ENCODE results near the gene LIAS.
"Not testable (repeated sequence)": the region's sequence is repeated elsewhere in the genome, so short reads cannot be mapped to it uniquely, and the experiment has no call there.

DNA sequence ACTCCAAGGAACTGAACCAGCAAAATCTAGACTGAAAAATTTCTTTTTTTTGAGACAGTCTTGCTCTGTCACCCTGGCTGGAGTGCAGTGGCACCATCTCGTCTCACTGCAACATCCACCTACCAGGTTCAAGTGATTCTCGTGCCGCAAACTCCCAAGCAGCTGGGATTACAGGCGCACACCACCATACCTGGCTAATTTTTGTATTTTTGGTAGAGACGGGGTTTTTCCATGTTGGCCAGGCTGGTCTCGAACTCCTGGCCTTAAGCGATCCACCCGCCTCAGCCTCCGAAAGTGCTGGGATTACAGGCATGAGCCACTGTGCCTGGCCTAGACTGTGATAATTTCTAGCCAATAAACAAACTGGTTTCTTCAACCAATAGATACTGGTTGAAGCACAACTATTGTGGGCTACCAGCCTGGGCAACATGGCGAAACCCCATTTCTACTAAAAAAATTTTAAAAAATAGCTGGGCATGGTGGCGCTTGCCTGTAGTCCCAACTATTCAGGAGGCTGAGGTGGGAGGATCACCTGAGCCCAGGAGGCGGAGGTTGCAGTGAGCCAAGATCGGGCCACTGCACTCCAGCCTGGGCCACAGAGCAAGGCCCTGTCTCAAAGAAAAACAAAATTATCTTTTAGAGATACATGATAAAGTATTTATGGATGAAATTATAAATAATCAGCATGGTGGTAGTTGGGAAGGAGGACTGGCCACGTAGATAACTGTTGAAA, 57.0 kb downstream of the LIAS start:
- TF ChIP-seq POLR2A (IDR thresholded peaks at IDR 0.05; ENCODE audit: borderline replicate concordance, extremely low read depth, insufficient read depth, insufficient read length); SP1 (IDR thresholded peaks at IDR 0.05; ENCODE audit: low read depth): not testable (repeated sequence)
- TF ChIP-seq, protein P1, sequence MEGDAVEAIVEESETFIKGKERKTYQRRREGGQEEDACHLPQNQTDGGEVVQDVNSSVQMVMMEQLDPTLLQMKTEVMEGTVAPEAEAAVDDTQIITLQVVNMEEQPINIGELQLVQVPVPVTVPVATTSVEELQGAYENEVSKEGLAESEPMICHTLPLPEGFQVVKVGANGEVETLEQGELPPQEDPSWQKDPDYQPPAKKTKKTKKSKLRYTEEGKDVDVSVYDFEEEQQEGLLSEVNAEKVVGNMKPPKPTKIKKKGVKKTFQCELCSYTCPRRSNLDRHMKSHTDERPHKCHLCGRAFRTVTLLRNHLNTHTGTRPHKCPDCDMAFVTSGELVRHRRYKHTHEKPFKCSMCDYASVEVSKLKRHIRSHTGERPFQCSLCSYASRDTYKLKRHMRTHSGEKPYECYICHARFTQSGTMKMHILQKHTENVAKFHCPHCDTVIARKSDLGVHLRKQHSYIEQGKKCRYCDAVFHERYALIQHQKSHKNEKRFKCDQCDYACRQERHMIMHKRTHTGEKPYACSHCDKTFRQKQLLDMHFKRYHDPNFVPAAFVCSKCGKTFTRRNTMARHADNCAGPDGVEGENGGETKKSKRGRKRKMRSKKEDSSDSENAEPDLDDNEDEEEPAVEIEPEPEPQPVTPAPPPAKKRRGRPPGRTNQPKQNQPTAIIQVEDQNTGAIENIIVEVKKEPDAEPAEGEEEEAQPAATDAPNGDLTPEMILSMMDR (IDR thresholded peaks at IDR 0.05 in 2 of 3, conservative IDR thresholded peaks at IDR 0.05 in 1 of 3; ENCODE audit: borderline replicate concordance in 1 of 3, insufficient read depth in 1 of 3, low read depth in 2 of 3, low read length in 2 of 3), result not testable (repeated sequence)
- TF ChIP-seq, protein P2, sequence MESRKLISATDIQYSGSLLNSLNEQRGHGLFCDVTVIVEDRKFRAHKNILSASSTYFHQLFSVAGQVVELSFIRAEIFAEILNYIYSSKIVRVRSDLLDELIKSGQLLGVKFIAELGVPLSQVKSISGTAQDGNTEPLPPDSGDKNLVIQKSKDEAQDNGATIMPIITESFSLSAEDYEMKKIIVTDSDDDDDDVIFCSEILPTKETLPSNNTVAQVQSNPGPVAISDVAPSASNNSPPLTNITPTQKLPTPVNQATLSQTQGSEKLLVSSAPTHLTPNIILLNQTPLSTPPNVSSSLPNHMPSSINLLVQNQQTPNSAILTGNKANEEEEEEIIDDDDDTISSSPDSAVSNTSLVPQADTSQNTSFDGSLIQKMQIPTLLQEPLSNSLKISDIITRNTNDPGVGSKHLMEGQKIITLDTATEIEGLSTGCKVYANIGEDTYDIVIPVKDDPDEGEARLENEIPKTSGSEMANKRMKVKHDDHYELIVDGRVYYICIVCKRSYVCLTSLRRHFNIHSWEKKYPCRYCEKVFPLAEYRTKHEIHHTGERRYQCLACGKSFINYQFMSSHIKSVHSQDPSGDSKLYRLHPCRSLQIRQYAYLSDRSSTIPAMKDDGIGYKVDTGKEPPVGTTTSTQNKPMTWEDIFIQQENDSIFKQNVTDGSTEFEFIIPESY (IDR thresholded peaks at IDR 0.05; ENCODE audit: extremely low read depth, insufficient replicate concordance, low read length), result not testable (repeated sequence)
